Cardiac fibroblast (primary cell): ENCODE results near the gene PRDM2.

Experiments used
- DNase-seq, 2 donors: peaks; one replicate each; pipeline versions ENCODE4 v3.0.0 to v3.0.0-alpha.2; 2010; ENCODE audit warnings: low read depth in 2 of 2
- H3K4me3 ChIP-seq, 2 donors: replicated peaks in 1 of 2; 1 replicate in 1 of 2; 2 replicates in 1 of 2; pipeline ENCODE4 v1.5.1; 2011; ENCODE audit warnings: low read depth in 2 of 2, low read length in 2 of 2, mild to moderate bottlenecking in 2 of 2, moderate library complexity in 1 of 2
- TF ChIP-seq, protein P1 (sequence below): IDR thresholded peaks from one replicate; pipeline ENCODE4 v1.5.1; 2011; ENCODE audit warnings: low read depth, mild to moderate bottlenecking, low read length, inconsistent platforms

The PRDM2 gene

DNA sequence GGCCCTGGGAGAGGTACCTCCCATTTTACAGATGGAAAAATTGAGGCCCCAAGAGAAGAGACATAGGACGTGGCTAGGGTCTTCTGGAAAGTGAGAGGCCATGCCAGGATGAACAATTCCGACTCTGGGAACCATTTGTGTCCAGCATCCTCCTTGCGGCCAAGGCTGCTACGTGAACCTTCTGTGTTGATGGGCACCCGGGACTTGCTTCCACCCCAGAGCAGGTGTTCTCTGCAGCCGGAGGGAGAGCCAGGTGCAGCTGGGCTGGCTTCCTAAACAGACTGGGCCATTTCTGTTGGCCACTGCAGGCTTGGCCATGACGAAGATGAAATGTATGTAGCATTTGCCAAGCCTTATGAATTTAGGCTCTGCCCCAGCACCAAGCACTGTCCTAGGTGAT lies 118.9 kb downstream of the PRDM2 start:
- TF ChIP-seq, protein P1, sequence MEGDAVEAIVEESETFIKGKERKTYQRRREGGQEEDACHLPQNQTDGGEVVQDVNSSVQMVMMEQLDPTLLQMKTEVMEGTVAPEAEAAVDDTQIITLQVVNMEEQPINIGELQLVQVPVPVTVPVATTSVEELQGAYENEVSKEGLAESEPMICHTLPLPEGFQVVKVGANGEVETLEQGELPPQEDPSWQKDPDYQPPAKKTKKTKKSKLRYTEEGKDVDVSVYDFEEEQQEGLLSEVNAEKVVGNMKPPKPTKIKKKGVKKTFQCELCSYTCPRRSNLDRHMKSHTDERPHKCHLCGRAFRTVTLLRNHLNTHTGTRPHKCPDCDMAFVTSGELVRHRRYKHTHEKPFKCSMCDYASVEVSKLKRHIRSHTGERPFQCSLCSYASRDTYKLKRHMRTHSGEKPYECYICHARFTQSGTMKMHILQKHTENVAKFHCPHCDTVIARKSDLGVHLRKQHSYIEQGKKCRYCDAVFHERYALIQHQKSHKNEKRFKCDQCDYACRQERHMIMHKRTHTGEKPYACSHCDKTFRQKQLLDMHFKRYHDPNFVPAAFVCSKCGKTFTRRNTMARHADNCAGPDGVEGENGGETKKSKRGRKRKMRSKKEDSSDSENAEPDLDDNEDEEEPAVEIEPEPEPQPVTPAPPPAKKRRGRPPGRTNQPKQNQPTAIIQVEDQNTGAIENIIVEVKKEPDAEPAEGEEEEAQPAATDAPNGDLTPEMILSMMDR = no peak
- no peak for DNase-seq
- H3K4me3 ChIP-seq = no peak overlapping the region

DNA sequence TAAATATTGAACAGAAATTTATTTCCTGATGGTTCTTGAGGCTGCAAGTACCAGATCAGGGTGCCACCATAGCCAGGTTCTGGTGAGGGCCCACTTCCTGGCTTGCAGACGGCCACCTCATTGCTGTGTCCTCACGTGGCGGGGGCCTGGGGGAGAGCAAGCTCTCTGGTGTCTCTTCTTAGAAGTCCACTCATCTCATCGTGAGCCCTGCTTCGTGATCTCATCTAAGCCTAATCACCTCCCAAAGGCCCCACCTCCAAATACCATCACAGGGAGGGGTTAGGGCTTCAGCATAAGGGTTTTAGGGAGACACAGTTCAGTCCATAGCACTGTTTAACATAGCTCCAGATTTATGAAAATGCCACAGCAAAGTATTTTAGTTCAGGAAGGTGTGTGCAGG lies 119.7 kb downstream of the PRDM2 start:
- TF ChIP-seq, protein P1 = no peak
- no peak for DNase-seq
- no peak overlapping the region for H3K4me3 ChIP-seq

DNA sequence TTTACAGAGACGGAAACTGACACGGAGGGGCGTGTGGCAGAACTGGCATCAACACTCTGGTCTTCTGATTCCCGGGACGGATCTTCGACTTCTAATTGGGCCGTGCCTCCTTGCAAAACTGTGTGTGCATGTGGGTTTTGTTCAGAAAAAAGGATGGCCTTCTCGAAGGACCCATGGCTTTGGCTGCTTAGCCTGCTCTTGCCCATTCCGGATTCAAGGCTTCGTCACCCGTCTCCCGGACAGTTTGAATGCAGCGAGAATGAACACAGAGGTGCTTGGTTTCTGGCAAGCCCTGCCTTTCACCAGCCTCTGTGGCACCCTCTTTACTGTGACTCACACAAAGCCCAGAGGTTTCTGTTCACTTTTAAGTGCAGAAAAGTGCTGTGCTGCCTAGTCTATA lies 120.1 kb downstream of the PRDM2 start:
- TF ChIP-seq, protein P1 = no peak
- no peak for DNase-seq
- H3K4me3 ChIP-seq = no peak overlapping the region

DNA sequence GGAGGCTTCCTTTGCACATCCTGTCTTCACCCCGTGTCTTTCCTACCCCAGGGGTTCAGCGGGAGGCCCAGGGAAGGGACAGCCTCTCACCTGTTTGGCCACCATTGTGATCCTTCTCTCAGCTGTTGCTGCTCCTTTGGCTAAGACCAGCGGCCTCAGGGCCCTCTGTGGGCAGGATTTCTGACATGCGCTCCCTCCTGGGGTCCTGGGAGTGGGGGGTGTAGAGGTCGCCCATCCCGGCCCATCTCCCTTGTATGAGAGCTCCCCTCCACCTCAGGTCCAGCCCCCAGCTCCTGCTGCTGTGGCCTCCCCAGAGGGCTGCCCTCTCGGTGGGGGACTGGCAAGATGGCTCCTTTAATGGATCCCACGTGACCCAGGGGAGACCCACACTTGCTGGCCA lies 120.5 kb downstream of the PRDM2 start:
- H3K4me3 ChIP-seq = no peak overlapping the region
- no peak for DNase-seq
- TF ChIP-seq, protein P1 = no peak

DNA sequence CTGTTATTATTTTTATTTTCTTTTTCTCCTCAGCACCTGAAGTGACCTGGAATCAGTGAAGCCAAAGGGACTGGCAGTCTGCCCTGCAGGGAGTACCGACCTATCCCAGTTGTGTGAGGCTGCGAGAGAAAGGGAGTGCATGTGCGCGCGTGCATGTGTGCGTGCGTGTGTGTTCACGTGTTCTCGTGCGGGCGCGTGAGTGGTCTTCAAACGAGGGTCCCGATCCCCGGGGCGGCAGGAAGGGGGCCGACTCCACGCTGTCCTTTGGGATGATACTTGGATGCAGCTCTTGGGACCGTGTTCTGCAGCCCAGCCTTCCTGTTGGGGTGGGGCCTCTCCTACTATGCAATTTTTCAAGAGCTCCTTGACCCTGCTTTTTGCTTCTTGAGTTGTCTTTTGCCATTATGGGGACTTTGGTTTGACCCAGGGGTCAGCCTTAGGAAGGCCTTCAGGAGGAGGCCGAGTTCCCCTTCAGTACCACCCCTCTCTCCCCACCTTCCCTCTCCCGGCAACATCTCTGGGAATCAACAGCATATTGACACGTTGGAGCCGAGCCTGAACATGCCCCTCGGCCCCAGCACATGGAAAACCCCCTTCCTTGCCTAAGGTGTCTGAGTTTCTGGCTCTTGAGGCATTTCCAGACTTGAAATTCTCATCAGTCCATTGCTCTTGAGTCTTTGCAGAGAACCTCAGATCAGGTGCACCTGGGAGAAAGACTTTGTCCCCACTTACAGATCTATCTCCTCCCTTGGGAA lies 123.3 kb downstream of the PRDM2 start:
- TF ChIP-seq, protein P1 = no peak
- no peak for DNase-seq
- no peak overlapping the region for H3K4me3 ChIP-seq

DNA sequence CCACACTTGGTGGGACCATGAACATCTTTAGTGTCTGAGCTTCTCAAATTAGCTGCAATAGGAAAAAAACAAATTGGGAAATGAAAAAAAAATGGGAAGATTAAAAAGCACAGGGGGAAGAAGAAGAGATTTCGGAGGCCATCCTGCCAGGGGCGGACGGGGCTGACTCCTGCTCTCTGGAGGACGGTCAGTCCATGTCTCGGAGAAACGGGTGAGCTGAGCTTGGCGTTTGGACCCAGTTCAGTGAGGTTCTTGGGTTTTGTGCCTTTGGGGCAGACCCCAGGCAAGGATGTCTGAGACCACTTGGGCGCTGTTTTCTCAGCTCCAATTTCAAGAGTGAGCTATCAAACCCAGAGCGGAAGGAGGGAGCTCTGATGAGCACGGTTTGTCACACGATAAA lies 123.9 kb downstream of the PRDM2 start:
- H3K4me3 ChIP-seq = no peak overlapping the region
- TF ChIP-seq, protein P1 = no peak
- DNase-seq = no peak

GRCh38 chr1:13824626-13825025 lies 124.6 kb downstream of the PRDM2 start:
- DNase-seq = no peak
- no peak overlapping the region for H3K4me3 ChIP-seq
- TF ChIP-seq, protein P1 = no peak
